BJ (cell line): ENCODE measurements around the gene ALG12. TPM values are rescaled to one million over a fixed set of nuclear protein-coding genes. Genes with fewer than 3 reads are reported as not detected.

Experiments used
- CTCF ChIA-PET: fragments of 350-600 bp; formaldehyde crosslinking; extraction: SDS; loops from one replicate; lab custom pipeline; 2021; ENCODE audit warnings: antibody characterized with exemption, inconsistent platforms; lab: Yijun Ruan, JAX
- POLR2A ChIA-PET: fragments of 300-600 bp; sonication (Branson Sonifier 250); formaldehyde crosslinking; extraction: SDS; loops from one replicate; lab custom pipeline; 2021; ENCODE audit warnings: antibody characterized with exemption; lab: Charles Lee
- DNase-seq: peaks from one replicate; pipeline ENCODE4 v3.0.0-alpha.2; 2011; ENCODE audit warnings: low read depth
- H3K27me3 ChIP-seq: 2 replicates; pipeline ENCODE4 v1.6.0; 2011; ENCODE audit warnings: low read length; ENCODE audit not compliant: control insufficient read depth, insufficient read depth
- H3K36me3 ChIP-seq: 2 replicates; pipeline ENCODE4 v1.5.1; 2011; ENCODE audit warnings: low read length; ENCODE audit not compliant: control insufficient read depth, insufficient read depth
- H3K4me3 ChIP-seq: 2 replicates; pipeline ENCODE4 v1.5.1; 2011; ENCODE audit warnings: low read depth, mild to moderate bottlenecking, control low read depth, low read length
- CTCF ChIP-seq: IDR thresholded peaks from 2 replicates; pipeline ENCODE4 v1.5.1; 2011; ENCODE audit warnings: low read depth, mild to moderate bottlenecking, control low read depth, inconsistent platforms, low read length, moderate library complexity; ENCODE audit not compliant: insufficient read depth
- polyA minus RNA-seq: library from RNA; depleted of rRNA, polyadenylated mRNA; stranded (reverse); fragments of >200 nt; gene quantifications from 2 replicates; pipeline ENCODE4 v1.2.3, GENCODE V29; 2011; rRNA and poly(A)+ RNA removed
- polyA plus RNA-seq: library from polyadenylated mRNA; depleted of rRNA; stranded (reverse); fragments of >200 nt; gene quantifications from 2 replicates; pipeline ENCODE4 v1.2.3, GENCODE V29; 2011; rRNA removed

The ALG12 gene
- 5.5 and 7.9 TPM in 2 replicates for polyA plus RNA-seq
- polyA minus RNA-seq: 4.5 and 5.3 TPM in 2 replicates

- peaks cover 7% of the 10 kb centered on the region for H3K36me3 ChIP-seq
- no peaks in the 10 kb centered on the region for H3K27me3 ChIP-seq
- TF ChIP-seq CTCF: no peak
- DNase-seq: peak; percentile 76
- H3K4me3 ChIP-seq: peak within 1 kb of the TSS; percentile 87
- CTCF ChIA-PET: interaction anchor here (1.0 to 1.4 kb wide), 2 partner anchors 35 to 112 kb away, joined by 3 read pairs; no protein-coding TSS in a partner anchor
- POLR2A ChIA-PET: interaction anchor here (0.6 kb wide), 1 partner anchor 141 kb away, joined by 21 read pairs; no protein-coding TSS in a partner anchor
Measured at GRCh38 chr22:49917974-49918910, at the start of gene ALG12, which contains the start of gene CRELD2. ALG12 (minus strand) TSS chr22:49918438; CDS start chr22:49913765, 4,673 bp downstream. CRELD2 (plus strand) TSS chr22:49918634; CDS start chr22:49918770, 136 bp downstream.

- ChIA-PET POLR2A (no interaction called here), CTCF (interaction anchor here (1.0 to 1.6 kb wide), 3 partner anchors 16 to 62 kb away, joined by 3 to 4 read pairs (median 4); no protein-coding TSS in a partner anchor)
- no peaks in the 10 kb centered on the region for H3K27me3 ChIP-seq
- no peak overlapping the region for H3K4me3 ChIP-seq
- no peak for TF ChIP-seq CTCF
- no peak for DNase-seq
- H3K36me3 ChIP-seq: peaks cover 21% of the 10 kb centered on the region
Measured at GRCh38 chr22:49967706-49968208, 49.5 kb upstream of the ALG12 start.

GRCh38 chr22:49966774-49967705, 48.8 kb upstream of the ALG12 start:
- POLR2A ChIA-PET: no interaction called here

GRCh38 chr22:49966041-49966773, 48.0 kb upstream of the ALG12 start:
- TF ChIP-seq CTCF: no peak
- Histone ChIP-seq H3K4me3 (no peak overlapping the region), H3K27me3 (no peaks in the 10 kb centered on the region), H3K36me3 (peaks cover 27% of the 10 kb centered on the region)
- POLR2A ChIA-PET: interaction anchor here (0.6 kb wide), 1 partner anchor 71 kb away, joined by 5 read pairs; no protein-coding TSS in a partner anchor
- DNase-seq: no peak
- CTCF ChIA-PET: no interaction called here

More at GRCh38 chr22:49966774-49967705, 48.8 kb upstream of the ALG12 start:
- Histone ChIP-seq H3K36me3 (peaks cover 24% of the 10 kb centered on the region), H3K27me3 (no peaks in the 10 kb centered on the region), H3K4me3 (no peak overlapping the region)
- no peak for DNase-seq
- no peak for TF ChIP-seq CTCF
- CTCF ChIA-PET: interaction anchor here (1.0 to 1.6 kb wide), 3 partner anchors 15 to 63 kb away, joined by 3 to 4 read pairs (median 4); no protein-coding TSS in a partner anchor
